GM12801 (cell line): ENCODE data around the gene GPRC5B.

Experiments used
- TF ChIP-seq, protein P1 (sequence below): IDR thresholded peaks from one replicate; pipeline ENCODE4 v1.5.1; 2011; ENCODE audit warnings: control low read depth; ENCODE audit not compliant: insufficient read length; ENCODE audit errors: extremely low read depth

Gene GPRC5B

GRCh38 chr16:19851476-19851875, 33.2 kb downstream of the GPRC5B start:
- TF ChIP-seq, protein P1, sequence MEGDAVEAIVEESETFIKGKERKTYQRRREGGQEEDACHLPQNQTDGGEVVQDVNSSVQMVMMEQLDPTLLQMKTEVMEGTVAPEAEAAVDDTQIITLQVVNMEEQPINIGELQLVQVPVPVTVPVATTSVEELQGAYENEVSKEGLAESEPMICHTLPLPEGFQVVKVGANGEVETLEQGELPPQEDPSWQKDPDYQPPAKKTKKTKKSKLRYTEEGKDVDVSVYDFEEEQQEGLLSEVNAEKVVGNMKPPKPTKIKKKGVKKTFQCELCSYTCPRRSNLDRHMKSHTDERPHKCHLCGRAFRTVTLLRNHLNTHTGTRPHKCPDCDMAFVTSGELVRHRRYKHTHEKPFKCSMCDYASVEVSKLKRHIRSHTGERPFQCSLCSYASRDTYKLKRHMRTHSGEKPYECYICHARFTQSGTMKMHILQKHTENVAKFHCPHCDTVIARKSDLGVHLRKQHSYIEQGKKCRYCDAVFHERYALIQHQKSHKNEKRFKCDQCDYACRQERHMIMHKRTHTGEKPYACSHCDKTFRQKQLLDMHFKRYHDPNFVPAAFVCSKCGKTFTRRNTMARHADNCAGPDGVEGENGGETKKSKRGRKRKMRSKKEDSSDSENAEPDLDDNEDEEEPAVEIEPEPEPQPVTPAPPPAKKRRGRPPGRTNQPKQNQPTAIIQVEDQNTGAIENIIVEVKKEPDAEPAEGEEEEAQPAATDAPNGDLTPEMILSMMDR = no peak

DNA sequence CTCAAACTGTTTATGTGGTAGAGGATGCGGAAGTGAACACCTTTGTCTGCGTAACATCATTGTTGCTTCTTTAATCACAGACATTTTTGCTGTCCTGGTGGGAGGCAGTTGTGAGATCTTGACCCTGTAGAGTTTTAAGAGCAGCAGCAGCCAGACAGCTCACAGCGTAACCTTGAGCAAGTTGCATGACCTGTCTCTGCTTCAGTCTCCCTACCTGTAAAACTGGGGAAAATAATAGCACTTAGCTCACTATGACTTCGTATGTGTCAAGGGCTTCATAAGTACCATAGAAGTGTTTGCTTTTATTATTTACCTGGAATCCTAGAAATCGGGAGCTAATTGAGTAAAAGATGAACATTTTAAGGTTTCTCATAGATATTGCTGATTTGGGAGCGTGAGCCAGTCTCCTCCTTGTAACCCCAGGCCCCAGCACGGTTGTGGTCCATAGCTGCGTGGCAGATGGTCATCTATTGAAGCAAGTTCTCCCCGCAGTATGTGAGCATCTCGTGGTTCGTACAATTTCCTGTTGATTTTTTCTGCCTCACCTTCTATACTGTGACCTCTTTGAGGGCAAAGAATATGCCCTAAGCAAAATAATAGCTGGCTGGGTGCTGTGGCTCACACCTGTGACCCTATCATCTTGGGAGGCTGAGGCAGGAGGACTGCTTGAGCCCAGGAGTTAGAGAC, 34.4 kb downstream of the GPRC5B start:
- TF ChIP-seq, protein P1 = no peak

GRCh38 chr16:19848756-19849155, 35.9 kb downstream of the GPRC5B start:
- TF ChIP-seq, protein P1 = no peak

GRCh38 chr16:19846436-19846835, 38.2 kb downstream of the GPRC5B start:
- TF ChIP-seq, protein P1 = no peak

GRCh38 chr16:19844945-19845641, 39.6 kb downstream of the GPRC5B start:
- TF ChIP-seq, protein P1 = no peak

DNA sequence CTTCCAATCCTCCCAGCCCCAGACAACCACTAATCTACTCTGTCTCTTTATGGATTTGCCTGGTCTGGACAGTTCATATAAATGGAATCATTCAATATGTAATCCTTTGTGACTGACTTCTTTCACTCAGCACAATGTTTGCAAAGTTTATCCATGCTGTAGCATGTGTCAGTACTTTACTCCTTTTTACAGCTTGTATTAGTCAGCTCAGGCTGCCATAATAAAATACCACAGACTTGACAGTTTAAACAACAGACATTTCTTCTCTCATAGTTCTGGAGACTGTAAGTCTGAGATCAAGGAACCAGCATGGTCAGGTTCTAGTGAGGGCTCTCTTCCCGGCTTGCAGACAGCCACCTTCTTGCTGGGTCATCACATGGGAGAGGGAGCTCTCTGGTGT, 41.3 kb downstream of the GPRC5B start:
- TF ChIP-seq, protein P1 = no peak

DNA sequence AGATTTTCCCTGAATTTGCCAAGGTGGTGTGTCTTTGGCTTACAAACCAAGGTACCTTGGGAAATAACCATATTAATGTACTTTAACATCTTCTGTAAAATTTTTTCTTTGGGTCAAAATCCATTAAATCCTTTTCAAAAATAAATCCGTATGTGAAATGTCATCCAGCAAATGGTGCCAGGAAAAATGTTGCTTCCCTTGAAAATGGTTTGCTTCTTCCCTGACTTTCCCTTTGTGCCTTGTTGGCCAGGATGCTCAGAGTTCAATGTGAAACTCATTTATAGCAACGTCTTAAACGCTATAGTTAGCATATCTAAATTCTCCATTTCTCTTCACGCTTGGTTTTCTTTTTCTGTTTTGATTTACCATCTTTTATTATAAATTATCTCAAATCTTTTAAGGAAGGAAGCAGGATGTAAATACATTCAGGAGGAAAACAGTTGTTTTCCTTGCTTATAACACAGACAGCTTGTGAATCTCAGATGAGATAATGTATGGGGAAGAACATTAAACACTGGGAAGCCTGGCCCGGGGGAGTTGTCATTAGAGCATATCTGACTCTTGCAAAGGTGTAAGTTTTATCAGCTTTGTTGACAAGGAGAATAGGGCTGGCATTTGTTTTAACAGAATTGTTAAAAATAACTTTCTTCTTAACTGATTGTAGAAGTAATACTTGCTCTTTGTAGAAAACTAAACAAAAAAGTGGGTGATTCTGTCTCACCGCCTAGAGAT, 42.1 kb downstream of the GPRC5B start:
- TF ChIP-seq, protein P1 = no peak
